ENCODE measurements around the gene TCERG1L.

GRCh38 chr10:131337741-131338140 lies 26.2 kb upstream of the TCERG1L start:
- TF ChIP-seq EZH2 (IDR thresholded peaks at IDR 0.05; ENCODE audit: insufficient read depth, poor library complexity, severe bottlenecking): no peak
- TF ChIP-seq EZH2phosphoT487 (IDR thresholded peaks at IDR 0.05; ENCODE audit: insufficient read depth, low read depth): no peak
